ENCODE results near the gene COX15.

COX15 gene

DNA sequence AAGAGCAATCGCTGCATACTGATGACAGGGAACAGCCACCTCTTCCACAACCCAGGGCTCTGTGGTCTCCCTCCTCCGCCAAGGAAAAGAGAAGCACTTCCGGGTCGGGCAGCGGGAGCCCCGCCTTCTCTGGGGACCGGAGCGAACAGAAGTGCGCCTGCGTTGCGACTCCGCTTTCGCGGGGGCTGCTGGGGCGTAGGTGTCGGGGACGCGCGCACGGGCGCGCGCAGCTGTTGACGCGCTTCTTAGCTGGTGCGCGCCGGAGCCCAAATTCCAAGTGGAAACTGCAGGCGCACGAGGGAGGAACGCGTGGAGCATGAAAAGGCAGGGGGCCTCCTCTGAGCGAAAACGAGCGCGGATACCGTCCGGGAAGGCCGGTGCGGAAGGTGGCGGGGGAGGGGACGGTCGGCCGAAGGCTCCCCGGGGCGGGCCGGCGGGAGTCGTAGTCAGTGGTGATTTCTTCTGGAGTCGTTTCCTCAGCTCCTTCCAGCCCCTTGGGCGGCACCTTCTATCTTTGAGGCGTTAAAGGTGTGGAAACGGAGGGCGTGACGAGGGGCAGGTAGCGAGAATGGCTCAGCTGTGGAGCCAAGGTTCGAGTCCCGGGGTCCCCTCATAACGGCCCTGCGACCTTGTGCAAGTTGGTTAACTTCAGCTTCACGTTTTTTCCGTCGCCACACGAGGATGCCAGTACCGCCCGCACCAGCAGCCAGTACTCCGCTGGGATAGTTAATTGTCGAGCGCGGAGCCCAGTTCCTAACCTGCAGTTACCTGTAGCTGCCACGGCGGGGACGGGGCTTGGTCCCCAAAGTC lies at the start of gene COX15, which contains the start of gene CUTC:
TSS of gene COX15 (minus strand) at position 95 of the 810 bp plus-strand sequence. CDS start at position 17, 78 bp downstream.
TSS of gene CUTC (plus strand) at position 202 of the 810 bp plus-strand sequence. CDS start at position 317, 115 bp downstream.
- in situ Hi-C loops (cut with MboI; ENCODE audit: low pct_unique_long_range_greater_than_20kb, low sequenced_read_pairs, unreplicated experiment): no loop called here
- DNase-seq (ENCODE audit: low spot score): peak; percentile 92
- TF ChIP-seq, protein P1, sequence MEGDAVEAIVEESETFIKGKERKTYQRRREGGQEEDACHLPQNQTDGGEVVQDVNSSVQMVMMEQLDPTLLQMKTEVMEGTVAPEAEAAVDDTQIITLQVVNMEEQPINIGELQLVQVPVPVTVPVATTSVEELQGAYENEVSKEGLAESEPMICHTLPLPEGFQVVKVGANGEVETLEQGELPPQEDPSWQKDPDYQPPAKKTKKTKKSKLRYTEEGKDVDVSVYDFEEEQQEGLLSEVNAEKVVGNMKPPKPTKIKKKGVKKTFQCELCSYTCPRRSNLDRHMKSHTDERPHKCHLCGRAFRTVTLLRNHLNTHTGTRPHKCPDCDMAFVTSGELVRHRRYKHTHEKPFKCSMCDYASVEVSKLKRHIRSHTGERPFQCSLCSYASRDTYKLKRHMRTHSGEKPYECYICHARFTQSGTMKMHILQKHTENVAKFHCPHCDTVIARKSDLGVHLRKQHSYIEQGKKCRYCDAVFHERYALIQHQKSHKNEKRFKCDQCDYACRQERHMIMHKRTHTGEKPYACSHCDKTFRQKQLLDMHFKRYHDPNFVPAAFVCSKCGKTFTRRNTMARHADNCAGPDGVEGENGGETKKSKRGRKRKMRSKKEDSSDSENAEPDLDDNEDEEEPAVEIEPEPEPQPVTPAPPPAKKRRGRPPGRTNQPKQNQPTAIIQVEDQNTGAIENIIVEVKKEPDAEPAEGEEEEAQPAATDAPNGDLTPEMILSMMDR (IDR thresholded peaks at IDR 0.05; ENCODE audit: extremely low read depth, insufficient read depth, missing control alignments): peak; percentile 43

DNA sequence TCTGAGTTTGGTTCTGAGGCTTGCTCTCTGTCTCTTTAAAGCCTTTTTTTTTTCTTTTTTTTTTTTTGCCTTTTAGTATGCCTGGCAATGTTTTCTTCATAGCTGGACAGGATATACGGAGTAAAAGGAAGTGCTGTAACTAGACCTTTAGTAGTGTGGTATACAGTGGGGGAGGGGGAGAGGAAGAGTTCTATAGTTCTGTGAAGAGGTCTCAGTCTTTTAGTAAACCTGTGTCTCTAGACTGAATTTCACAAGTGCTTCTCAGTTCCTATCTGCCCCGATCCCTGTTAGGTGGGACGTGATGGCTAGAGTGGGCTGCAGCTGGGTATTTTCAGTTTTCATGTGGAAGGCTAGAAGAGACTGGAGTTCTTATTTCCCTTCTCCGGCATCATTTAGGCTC lies 47.4 kb upstream of the COX15 start:
- no peak for DNase-seq (ENCODE audit: low spot score)
- in situ Hi-C loops (cut with MboI; ENCODE audit: low pct_unique_long_range_greater_than_20kb, low sequenced_read_pairs, unreplicated experiment): no loop called here
- TF ChIP-seq, protein P1 (IDR thresholded peaks at IDR 0.05; ENCODE audit: extremely low read depth, insufficient read depth, missing control alignments): no peak

DNA sequence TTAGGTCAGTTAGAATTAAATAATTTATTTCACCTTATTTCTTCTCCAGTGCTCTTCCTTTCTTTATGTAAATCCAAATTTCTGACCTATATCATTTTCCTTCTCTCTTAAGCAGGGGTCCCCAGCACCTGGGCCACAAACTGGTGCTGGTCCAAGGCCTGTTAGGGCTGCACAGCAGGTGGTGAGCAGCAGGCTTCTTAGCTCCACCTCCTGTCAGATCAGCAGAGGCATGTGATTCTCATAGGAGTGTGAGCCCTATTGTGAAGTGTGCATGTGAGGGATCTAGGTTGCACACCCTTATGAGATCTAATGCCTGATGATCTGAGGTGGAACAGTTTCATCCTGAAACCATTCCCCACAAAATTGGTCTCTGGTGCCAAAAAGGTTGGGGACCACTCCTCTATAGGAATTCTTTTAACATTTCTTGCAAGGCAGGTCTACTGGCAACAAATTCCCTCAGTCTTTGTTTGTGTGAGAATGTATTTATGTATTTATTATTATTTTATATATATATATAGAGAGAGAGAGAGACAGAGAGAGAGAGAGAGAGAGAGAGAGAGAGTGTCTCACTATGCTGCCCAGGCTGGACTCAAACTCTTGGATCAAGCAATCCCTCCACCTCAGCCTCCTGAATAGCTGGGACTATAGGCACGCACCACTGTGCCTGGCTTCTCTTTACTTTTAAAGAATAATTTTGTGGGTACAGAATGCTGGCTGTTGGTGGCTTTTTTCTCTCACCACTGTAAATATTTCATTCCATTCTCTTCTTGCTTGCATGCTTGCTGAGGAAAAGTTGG lies 46.2 kb upstream of the COX15 start:
- TF ChIP-seq, protein P1 (IDR thresholded peaks at IDR 0.05; ENCODE audit: extremely low read depth, insufficient read depth, missing control alignments): no peak
- no peak for DNase-seq (ENCODE audit: low spot score)
- in situ Hi-C loops (cut with MboI; ENCODE audit: low pct_unique_long_range_greater_than_20kb, low sequenced_read_pairs, unreplicated experiment): no loop called here

DNA sequence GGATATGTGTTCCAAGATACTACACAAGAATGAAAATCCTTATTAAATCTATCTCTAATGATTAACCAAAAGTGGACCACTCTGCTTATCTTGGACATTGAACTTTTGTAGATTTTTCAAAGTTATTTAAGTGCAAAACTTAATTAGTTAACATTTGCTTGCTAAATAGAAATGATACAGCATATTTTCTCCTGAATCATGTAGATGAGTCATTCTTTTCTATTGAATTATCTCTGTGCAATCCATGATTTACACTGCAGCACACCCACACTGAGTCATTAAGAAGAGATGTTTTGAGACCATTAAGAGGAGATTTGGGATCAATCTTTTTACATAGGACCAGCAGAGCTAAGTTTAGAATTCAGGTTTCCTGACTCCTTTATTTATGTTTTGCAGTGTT lies 43.9 kb upstream of the COX15 start:
- no peak for DNase-seq (ENCODE audit: low spot score)
- in situ Hi-C loops (cut with MboI; ENCODE audit: low pct_unique_long_range_greater_than_20kb, low sequenced_read_pairs, unreplicated experiment): no loop called here
- TF ChIP-seq, protein P1 (IDR thresholded peaks at IDR 0.05; ENCODE audit: extremely low read depth, insufficient read depth, missing control alignments): no peak

DNA sequence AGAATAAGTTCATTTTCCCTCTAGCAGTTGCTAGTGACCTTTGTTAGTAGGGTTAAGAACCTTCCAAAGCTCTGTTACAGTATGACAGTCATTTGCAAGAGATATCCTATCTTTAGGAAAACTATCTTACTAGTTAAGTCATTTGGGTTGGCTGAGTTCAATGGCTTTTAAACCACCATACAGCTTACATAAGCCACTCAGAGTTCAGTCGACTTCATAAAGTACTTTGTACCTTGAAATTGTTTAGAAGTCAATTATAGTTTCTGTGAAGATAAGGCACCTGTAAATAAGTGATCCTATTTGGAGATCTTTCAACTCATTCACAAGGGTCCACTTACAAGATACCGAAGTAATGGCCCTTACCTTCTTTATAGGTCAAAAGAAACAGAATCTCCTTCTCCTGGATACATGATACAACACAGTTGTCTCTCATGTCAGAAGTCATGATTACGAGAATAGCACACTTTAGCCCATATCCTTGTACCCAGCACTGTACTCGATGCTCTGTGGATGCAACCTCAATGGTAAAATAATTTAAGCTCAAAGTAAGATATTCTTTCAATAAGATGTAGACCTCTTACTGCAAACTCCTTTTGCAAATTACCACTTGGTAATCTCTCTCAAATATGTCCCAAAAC lies 38.6 kb upstream of the COX15 start:
- TF ChIP-seq, protein P1 (IDR thresholded peaks at IDR 0.05; ENCODE audit: extremely low read depth, insufficient read depth, missing control alignments): no peak
- in situ Hi-C loops (cut with MboI; ENCODE audit: low pct_unique_long_range_greater_than_20kb, low sequenced_read_pairs, unreplicated experiment): no loop called here
- DNase-seq (ENCODE audit: low spot score): no peak

DNA sequence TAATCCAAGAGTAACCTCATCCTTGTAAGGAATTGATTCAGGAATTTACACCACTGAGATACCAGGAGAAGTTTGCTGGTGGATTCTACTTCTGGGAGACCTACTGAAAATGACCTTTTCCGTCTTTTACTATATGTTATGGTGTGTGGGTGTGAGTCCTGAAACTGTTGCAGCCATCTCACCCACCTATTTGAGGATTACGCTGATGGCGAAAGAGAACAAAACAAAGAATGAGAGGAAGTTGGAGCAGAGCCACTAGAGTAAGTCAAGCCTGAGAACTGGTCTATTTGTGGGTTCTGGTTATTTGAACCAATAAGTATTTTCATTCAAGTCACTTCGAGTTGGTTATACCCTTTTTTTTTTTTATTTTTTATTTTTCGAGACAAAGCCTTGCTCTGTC lies 37.8 kb upstream of the COX15 start:
- in situ Hi-C loops (cut with MboI; ENCODE audit: low pct_unique_long_range_greater_than_20kb, low sequenced_read_pairs, unreplicated experiment): no loop called here
- DNase-seq (ENCODE audit: low spot score): no peak
- TF ChIP-seq, protein P1 (IDR thresholded peaks at IDR 0.05; ENCODE audit: extremely low read depth, insufficient read depth, missing control alignments): no peak
